Smooth muscle cell of the brain vasculature (primary cell): ENCODE results near the gene VPS26A.

ENCODE experiments used
- DNase-seq: peaks from one replicate; pipeline ENCODE4 v3.0.0-alpha.2; 2012; ENCODE audit warnings: low read depth, low spot score

VPS26A gene

GRCh38 chr10:69123747-69124562, at the start of gene VPS26A:
VPS26A (plus strand) TSS chr10:69124178; CDS start chr10:69124278, 100 bp downstream.
- peak; percentile 96 for DNase-seq

GRCh38 chr10:69074532-69074931, 49.4 kb upstream of the VPS26A start:
- DNase-seq: no peak

- DNase-seq: no peak
Measured at GRCh38 chr10:69075431-69075830, 48.5 kb upstream of the VPS26A start.

GRCh38 chr10:69078311-69078710, 45.7 kb upstream of the VPS26A start:
- DNase-seq: no peak

GRCh38 chr10:69080226-69080625, 43.8 kb upstream of the VPS26A start:
- no peak for DNase-seq

- no peak for DNase-seq
Measured at GRCh38 chr10:69086001-69086509, 37.9 kb upstream of the VPS26A start.

DNA sequence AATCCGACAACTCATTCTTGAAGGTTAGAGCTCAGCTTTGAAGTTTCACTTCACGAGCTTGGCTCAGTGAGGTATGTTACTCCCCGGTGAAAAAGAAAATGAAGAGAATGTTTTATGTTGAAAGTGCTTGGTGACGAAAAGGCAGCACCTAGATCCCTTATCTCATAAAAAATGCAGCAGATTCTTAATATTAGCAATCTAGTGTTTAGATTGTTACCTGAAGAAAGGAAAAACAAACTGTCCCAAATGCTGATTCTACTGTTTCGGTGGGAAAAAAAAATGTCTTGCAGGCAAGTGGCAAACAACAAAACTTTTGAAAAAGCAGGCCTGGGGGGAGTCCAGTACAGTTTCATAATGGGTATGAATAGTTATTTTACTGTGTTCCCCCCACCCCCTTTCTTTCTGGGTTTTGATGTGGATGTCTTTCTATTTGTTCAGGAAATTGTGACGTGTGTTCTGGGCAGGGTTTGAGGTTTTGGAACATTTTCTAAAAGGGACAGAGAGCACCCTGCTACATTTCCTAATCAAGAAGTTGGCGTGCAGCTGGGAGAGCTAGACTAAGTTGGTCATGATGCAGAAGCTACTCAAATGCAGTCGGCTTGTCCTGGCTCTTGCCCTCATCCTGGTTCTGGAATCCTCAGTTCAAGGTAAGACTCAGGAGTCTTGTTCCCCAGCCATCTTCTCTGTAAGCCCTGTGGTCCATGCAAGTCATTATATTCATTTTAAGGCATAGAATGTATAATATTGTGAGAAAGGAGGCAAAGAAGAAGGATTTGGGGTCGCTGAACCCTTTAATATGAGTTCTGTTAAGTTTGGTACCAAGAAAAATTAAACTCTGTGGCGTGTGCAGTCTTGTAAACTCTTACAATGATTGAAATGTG, 36.1 kb upstream of the VPS26A start, which contains the start of gene SRGN:
Gene SRGN, plus strand, starts transcription at position 514 of the 881 bp plus-strand sequence. Its CDS starts 55 bp downstream, at position 569.
- peak; percentile 67 for DNase-seq

GRCh38 chr10:69088471-69088769, 35.6 kb upstream of the VPS26A start:
- no peak for DNase-seq

GRCh38 chr10:69088801-69089501, 35.0 kb upstream of the VPS26A start:
- DNase-seq: no peak

DNA sequence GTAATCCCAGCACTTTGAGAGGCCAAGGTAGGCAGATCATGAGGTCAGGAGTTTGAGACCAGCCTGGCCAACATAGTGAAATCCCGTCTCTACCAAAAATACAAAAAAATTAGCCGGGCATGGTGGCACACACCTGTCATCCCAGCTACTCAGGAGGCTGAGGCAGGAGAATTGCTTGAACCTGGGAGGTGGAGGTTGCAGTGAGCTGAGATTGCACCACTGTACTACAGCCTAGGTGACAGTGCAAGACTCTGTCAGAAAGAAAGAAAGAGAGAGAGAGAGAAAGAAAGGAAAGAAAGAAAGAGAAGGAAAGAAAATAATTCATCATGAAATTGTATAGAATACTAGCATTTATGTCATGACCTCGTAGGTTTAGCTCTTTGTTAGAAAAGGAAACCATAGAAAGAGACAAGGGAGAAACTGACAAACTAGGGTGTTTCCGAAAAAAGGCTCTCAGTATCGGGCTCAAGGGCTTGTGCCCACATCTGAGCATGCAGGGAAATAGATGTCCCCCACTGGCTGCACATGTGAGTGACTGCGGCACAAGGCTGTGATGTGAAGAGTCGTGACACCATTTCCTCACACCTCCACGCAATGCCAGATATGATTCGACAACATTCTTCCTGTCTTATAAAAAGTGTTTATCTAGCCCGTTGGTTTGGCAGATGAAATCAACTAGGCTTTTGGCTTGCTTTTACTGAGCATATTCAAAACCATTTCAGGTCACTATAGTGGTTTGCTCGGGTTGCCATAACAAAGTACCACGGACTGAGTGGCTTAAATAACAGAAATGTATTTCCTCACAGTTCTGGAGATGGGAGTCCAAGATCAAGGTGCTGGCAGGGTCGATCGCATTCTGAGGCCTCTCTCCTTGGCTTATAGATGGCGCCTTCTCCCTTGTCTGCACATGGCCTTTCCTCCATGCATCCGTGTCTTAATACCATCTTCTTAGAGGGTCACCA, 34.1 kb upstream of the VPS26A start:
- no peak for DNase-seq

- no peak for DNase-seq
Measured at GRCh38 chr10:69090685-69091084, 33.3 kb upstream of the VPS26A start.

DNA sequence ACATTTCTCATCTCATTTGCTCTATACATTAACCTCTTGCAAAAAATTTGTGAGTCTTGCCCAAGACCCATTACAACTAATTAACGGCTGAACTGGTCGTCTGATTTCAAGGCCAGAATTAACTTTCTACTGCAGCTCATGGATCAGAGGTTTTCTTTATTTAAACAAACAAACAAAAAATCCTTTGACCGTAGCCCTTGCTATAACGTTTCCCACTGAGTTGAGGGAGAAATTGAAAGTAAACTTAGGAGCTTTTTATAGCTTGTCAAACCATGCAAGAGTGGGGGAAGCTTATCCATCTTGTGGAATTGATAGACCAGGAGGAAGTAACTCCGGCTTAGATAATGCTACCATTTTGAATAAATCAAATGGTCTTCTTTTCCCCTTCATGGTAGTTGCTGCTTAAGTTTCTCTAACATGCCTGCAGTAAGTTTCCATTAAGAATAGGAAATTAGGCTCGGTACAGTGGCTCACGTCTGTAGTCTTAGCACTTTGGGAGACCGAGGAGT, 32.8 kb upstream of the VPS26A start:
- DNase-seq: no peak

DNA sequence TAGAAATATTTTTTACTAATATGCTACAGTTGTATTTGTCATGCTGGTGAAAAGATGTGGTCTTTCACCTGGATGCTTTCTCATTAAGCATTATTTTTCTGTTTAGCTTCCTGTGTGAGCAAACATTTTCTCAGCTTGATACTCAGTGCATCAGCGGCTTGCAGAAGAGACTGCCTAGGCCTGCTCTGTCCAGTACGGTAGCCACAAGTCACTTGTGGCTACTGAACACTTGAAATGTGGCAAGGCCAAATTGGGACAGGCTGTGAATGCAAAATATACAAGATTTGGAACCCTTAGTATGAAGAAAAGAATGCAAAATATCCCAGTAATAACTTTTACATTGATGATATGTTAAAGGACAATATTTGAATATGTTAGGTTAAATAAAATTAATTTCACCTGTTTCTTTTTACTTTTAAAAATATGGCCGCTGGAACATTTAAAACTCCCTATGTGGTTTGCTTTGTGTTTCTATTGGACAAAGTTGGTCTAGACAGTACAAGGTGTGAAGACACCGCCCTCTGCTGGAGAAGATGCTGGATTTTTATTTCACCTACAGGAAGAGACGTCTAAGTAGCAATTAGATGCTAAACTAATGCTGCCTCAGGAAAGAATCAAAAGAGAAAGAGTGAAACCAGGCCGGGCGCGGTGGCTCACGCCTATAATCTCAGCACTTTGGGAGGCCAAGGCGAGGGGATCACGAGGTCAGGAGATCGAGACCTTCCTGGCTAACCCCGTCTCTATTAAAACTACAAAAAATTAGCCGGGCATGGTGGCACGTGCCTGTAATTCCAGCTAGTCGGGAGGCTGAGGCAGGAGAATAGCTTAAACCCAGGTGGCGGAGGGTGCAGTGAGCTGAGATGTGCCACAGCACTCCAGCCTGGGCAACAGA, 30.8 kb upstream of the VPS26A start:
- peak; percentile 77 for DNase-seq

DNA sequence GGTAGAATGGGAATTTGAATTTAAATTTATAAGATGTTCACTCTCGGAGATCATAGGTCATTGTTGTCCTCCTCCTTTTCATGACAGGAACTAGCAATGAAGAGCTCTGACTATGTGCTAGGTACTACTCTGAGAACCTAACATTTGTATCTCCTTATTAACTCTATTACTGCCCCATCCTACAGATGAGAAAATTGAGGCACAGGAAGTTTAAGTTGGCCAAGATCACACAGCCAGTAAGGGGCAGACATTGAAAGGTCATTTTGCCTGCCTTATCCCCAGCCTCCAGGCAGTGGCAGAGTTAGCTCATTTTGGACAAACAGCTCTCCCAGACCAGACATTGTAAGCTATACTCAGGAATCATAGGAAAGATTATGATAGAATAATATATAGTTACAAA, 30.0 kb upstream of the VPS26A start:
- no peak for DNase-seq

DNA sequence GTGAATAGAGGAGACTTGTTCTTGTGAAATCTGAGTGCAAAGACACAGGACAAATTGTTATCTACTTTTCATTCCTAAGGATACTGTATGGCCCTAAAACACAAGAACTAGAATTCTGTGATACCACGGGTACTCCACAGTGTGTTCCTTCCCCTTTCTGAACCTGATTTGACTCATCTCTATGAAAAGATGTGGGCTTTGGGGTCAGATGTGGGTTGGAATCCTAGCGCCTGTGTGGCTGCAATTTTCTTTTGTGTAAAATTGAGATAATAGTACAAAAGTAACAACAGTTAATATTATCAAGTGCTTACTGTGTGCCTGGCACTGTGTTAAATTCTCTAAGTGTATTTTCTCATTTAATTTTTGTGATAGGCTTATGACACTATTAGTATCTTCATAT, 27.9 kb upstream of the VPS26A start:
- no peak for DNase-seq

DNA sequence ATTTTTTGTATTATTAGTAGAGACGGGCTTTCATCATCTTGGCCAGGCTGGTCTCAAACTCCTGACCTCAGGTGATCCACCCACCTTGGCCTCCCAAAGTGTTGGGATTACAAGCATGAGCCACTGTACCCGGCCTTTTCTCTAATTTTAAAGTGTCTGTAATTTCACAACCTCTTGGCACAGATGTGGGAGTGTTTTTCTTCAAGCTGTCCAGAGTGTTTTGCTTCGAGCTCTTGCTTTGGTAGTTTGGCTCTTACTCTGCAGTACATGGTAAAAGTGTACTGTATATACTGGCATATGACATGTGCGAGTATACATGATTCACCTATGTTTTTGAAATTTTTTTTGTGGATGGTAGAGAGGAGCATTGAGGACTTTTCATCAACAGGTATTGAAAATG, 26.2 kb upstream of the VPS26A start:
- DNase-seq: no peak

GRCh38 chr10:69100136-69100872, 23.7 kb upstream of the VPS26A start:
- DNase-seq: no peak

DNA sequence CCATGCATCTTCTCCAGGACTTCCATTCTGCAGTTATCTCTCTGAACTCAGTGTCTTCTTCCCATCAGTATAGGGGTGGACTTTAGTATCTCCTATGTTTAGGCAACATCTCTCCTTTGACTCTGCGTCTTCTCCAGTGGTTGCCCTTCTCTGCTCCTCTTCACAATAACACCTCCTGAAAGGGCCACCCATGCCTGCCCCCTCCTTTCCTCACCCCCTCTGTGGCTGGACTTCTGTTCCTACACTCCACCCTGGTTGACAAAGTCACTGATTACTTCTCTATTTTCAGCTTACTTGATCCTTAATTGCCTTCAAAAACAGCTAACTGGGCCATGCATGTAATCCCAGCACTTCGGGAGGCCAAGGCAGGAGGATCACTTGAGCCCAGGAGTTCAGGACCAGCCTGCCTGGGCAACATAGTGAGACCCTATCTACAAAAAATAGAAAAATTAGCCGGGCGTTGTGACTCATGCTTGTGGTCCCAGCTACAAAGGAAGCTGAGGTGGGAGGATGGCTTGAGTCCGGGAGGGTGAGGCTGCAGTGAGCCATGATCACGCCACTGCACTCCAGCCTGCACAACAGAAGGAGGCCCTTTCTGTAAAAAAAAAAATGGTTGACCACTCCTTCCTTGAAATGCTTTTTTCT, 22.4 kb upstream of the VPS26A start:
- no peak for DNase-seq
